ENCODE data around the gene IL17RB.

The IL17RB gene

GRCh38 chr3:53863145-53863544 is 16.8 kb downstream of the IL17RB start:
- no peak for DNase-seq

GRCh38 chr3:53865732-53866499 is 19.5 kb downstream of the IL17RB start:
- no peak for DNase-seq

GRCh38 chr3:53880396-53881345 is 34.3 kb downstream of the IL17RB start:
- DNase-seq, result no peak

- peak; percentile 77 for DNase-seq
Observed at GRCh38 chr3:53881691-53882593, 35.6 kb downstream of the IL17RB start, which contains the start of gene ACTR8. Gene ACTR8 (minus strand): TSS chr3:53882152. CDS start chr3:53882101, 51 bp downstream.

- no peak for DNase-seq
Observed at GRCh38 chr3:53883008-53883407, 36.6 kb downstream of the IL17RB start.

GRCh38 chr3:53884623-53885022 is 38.3 kb downstream of the IL17RB start:
- DNase-seq, result no peak

- no peak for DNase-seq
Observed at GRCh38 chr3:53885239-53885638, 38.9 kb downstream of the IL17RB start.

GRCh38 chr3:53887446-53887845 is 41.1 kb downstream of the IL17RB start:
- no peak for DNase-seq

- DNase-seq, result no peak
Observed at GRCh38 chr3:53888232-53888631, 41.9 kb downstream of the IL17RB start.

- no peak for DNase-seq
Observed at GRCh38 chr3:53890726-53891475, 44.5 kb downstream of the IL17RB start.

GRCh38 chr3:53891497-53892285 is 45.3 kb downstream of the IL17RB start, which contains the start of gene SELENOK:
Gene SELENOK (minus strand): TSS chr3:53891859.
- DNase-seq, result peak; percentile 95

GRCh38 chr3:53892286-53892637 is 45.9 kb downstream of the IL17RB start:
- DNase-seq, result no peak

GRCh38 chr3:53899750-53900149 is 53.4 kb downstream of the IL17RB start:
- DNase-seq, result no peak

- DNase-seq, result no peak
Observed at GRCh38 chr3:53900666-53901331, 54.4 kb downstream of the IL17RB start.

- no peak for DNase-seq
Observed at GRCh38 chr3:53902067-53902466, 55.7 kb downstream of the IL17RB start.

- no peak for DNase-seq
Observed at GRCh38 chr3:53902711-53903110, 56.3 kb downstream of the IL17RB start.

- no peak for DNase-seq
Observed at GRCh38 chr3:53913401-53913800, 67.0 kb downstream of the IL17RB start.

All from NCI-H1105 (cell line).